Glomerular visceral epithelial cell (primary cell): ENCODE results near the gene ANKRD33B.
A peak's percentile ranks its signal among the peaks of the same experiment; 100 is the strongest.
"Not testable (repeated sequence)": the region's sequence is repeated elsewhere in the genome, so short reads cannot be mapped to it uniquely, and the experiment has no call there.

Experiments used
- DNase-seq: peaks from one replicate; pipeline ENCODE4 v3.0.0-alpha.2; 2016; ENCODE audit errors: extremely low spot score

ANKRD33B gene

DNA sequence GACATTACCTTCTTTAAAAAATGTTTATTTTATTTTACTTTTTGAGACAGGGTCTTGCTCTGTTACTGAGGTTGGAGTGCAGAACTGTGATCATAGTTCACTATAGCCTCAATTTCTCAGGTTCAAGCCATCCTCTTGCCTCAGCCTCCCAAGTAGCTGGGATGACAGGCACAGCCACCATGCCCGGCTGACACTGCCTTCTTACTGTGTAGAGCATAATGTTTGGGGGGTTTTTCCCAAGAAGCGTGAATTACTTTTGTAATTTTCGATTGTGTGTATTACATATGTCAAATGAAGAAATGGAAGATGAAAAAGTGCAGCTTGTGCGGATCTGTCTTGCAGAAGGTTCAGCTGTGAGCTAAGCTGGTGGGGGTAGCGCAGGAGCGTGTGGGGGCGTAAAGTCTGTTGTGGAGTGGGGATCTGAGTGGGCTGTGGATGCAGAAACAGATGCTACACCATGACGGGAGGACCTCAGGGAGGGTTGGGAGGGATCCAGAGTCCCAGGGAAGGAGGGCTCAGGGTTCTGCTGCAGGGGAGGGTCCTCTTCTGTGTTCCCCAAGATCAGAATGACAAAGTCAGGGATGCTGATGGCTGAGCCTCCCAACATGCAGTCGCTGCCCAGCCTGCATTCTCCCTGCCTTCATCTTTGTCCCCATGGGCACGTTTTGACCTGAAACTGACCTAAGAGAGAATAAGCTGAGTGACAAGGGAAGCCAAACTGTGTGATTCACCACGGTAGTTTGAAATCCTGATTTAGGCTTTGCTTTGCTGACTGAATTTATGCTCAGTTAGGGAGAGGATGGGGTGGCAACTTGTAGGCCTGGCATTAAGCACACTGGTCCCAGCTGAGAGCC is 6.8 kb upstream of the ANKRD33B start:
- DNase-seq: no peak

DNA sequence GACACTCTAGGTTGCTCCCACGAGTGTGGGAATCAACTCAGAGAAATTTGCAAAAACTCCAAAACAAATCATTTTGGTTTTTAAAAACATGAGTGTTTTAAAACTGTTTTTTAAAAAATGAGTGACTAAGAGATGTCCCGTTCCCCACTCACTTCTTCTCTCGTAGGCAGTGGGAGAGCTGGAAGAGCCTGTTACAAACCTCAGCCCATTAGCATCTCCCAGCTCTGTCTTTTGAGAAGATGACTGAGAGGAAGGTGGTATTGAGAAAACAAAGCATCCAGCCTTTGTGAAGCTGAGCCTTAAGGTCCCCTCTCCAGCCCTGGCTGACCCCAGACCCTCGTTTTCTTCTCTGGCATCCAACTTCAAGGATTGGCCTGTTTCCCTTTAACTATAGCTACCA is 4.7 kb upstream of the ANKRD33B start:
- DNase-seq: no peak

DNA sequence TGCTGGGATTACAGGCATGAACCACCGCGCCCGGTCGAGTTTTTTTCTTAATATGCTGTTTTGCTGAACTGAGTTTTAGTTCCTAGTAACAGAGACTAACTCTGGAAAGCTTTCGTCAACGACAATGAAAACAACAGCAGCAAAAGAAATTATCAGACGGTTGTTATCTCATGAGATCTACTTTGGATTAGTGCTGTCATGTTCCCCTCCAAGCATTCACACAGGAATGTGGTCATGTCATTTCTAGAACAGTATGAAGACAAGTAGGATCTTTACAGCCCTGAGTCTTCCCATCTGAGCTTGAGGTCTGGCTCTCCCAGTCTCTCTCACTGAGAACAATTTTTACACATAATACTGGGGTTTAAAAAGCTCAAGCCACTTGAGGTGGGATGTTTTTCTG is 4.0 kb upstream of the ANKRD33B start:
- DNase-seq: no peak

DNA sequence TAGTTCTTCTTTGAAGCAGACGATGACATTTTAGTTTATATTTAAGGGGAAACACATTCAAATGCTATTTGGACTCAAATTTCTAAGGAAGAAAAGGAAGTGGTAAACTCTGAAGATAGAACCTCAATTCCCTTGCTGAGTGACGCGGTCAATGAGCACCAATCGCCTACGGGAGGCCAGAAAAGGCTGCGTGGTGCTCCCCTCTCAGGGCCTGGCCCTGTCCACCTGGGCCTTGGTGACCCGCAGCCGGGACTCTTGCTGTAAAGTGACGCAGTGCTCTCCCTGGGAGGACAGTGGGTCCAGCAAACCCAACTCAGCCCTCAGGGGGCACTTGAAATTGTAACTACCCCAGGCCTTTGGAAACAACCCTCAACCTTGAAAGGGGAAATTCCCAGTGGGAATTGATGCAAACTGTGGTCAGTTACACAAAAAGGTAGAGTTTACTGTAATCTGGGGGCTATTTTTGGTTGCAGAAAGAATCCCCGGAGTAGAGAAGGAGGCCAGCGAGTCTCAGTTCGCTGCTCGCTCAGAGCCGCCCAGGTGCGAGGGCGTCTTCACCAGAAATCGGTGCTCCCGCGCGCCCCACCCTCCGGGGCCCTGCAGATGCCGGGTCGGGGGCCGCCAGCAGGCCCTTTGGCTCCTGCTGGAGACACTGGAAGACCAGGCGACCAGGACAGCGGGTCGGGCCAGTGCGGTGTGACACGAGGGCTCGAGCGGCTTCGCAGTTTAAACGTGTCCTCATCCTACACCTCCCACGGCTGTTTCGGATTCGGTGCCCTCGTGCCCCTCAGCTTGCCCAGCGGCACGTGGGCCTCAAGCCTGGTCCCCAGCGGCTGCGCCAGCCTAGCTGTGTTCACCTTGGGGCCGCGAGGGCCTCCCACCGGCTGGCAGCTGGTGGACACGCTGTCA is 1.4 kb upstream of the ANKRD33B start:
- peak; percentile 22 for DNase-seq

DNA sequence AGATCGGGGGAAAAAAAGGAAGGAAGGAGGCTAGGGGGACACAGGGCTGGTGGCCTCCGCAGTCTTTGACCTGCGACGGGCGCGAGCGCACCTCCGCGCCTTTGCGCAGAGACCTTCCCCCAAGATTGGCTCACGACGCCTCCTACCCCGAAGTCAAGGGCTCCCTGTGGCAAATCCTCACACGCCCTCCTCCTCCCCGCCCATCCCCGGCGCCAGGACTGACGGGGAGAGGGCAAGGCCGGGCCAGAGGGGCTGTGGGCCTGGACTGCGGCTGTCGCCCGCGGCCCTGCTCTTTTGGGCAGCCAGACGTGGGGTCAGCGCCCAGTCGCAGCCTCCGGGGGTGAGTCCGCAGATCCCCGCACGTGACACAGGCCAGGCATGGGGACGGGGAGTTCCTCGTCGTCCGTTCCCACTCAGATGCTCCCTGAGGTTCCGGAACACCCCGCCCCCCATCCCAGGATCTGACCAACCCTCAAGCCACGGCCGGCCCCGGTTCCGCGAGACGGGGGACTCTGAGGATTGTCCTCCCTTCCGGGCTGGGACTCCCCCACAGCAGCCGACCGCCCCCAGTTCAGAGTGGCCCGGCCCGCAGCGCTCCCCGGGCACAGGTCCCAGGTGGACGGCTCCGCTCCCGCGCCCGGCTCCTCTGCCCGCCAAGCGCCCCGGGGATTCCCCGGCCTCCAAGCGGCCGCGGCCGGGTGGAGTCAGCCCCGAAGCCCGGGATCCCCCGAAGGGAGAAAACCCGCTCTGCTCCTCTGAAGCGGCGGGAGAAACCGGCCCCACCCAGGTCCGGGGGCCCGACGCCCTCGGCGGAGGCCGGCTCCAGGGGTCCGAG is 543 bp upstream of the ANKRD33B start:
- DNase-seq: no peak

DNA sequence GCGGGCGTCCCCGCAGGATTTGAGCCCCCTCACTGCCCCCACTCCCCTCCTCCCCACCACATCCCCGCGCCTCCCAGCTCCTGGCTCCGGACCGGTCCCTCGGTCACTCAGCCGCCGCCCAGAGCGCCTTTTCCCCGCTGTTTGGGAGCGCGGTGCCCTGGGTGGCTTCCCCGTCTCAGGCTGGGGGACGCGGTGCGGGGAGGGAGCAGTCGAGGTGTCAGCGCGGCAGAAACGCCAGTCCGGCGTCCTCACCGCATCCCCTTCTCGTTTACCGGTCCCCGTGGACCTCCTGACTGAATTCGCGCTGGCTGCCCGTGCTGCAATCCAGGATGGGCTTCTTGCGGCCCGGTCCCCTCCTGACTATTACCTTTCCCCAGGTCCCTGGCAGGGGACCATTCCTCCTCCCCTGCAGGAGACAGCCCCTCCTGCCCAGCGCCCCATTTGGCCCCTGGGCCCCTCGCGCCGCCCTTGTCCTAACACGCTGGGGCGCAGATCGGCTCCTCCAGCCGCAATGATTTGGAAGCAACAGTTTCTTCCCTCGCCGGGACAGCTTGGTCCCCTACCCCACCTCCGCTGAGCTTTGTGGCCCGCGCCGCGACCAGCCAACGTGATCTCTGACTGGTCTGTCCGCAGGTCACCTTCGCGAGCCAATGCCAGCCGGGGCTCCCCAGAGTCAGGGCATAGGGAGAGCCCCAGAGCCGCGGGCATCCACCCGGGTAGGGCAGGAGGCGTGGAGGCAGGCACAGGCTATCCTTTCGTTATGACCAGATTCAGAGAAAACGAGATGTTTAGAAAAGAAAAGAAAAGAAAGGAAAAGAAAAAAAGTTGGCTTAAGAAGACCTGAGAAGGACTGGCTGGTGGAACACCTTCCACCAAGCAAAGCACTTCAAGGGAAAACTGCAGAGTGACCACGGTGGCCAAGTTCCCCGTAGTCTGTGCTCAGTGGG is 1.2 kb downstream of the ANKRD33B start:
- peak; percentile 22 for DNase-seq

DNA sequence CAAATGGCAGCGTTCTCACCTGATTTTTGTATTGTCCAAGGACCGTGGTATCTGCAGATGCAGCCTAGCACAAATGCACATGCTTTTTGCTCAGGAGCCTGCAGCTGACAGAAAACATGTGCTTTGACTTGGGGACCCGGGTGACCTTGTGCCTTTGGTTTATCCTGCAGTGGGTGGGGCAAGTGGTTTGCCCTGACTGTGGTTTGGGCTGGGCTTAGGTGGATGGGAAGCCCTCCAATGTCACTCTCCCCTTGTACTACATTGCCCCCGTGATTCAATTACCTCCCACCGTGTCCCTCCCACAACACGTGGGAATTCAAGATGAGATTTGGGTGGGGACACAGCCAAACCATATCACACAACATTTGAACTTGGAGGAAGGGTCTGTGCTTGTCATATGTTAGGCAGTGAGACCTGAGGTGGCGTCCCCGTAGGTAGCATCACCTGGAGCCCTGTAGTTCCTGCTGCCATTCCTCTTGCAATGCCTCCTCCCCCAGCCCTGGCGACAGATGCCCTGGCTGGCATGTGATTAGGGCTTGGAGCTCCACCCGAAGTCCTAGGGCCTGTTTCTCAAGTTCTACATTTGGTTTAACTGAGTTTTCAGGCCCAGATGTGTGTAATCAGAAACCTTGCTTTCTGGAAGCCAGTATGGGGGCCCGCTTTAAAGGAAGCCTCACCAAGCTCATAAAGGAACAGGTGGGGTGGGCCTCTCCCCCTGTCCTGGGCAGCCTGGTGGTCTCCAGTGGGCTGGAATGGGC is 2.1 kb downstream of the ANKRD33B start:
- DNase-seq: peak; percentile 28

DNA sequence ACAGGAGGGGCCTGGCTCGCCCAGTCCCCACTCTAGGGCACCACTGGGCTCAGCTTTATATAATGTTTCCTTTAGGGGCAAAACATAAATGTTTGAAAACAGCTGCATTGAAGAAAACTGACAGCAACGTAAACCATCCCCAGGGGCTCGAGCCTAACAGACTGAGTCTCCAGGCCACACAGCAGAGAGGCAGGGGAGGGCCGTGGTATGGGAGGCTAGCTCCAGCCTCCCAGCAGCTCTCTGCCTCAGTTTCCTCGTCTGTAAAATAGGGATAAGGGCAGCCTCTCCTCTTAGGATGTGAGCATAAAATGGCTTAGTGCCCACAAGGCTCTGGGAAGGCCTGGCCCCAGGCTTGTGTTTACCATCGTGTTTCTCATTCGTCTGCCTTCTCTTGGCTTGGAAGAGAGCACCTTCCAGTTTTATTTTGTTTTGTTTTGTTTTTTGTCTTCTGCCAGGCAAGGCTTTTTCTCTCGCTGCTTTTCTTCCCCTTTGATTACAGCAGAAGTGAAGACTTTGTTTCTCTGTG is 2.7 kb downstream of the ANKRD33B start:
- no peak for DNase-seq

DNA sequence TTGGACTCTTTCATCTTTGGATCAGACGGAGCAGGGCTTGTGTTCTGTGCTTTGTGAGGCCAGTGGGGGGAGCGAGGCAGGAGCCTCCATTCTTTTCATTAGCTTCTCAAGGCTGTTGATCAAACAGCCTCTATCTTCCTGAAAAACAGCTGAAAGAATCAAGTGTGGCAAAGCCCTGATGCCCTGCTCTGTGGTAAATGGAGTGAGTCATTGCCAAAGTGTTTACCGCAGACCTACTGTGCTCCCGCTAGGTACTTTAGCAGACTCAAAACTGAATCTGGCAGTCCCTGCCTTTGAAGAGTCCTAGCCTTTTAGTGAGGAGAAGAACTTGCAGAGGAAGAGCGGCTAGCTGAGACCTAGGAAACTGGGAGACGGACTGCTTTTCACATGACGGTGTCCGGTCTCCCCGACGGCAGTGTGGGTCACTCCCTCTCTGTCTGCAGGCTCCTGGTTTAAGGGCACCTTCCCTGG is 3.3 kb downstream of the ANKRD33B start:
- DNase-seq: peak; percentile 71

DNA sequence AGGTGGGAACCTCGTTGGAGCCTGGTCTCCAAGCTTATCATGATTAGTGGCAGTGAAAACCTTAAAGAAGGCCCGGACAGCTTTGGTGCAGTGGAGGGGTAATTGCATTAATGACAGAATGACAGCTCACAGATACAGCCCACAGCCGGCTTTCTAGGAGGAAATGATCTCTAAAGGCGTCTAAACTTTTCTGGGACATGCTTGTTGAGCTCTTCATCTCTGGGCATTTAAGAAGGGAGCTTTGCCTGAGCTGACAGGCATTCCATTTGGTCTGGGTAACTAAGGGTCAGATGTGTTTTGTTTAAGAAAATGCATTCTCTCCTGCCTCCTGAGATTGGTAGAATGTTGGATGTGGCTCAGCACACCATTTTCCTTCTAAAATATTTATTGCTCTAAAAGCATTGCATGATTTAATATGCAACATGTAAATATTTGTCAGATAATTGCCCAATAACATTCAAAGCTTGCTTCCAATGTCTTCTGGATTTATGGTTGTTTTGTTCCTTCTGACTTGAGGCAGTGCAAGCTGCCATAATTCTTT is 4.0 kb downstream of the ANKRD33B start:
- DNase-seq: no peak

DNA sequence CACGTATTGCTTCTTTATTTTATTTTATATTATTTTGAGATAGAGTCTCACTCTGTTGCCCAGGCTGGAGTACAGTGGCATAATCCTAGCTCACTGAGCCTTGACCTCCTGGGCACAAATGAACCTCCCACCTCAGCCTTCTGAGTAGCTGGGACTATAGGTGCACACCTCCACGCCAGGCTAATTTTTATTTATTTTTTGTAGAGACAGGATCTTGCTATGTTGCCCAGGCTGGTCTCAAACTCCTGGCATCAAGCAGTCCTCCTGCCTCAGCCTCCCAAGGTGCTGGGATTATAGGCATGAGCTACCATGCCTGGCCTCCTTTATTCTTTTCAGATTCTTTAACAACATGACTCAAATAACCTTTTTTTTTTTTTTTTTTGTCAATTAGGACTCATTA is 6.7 kb downstream of the ANKRD33B start:
- not testable (repeated sequence) for DNase-seq

DNA sequence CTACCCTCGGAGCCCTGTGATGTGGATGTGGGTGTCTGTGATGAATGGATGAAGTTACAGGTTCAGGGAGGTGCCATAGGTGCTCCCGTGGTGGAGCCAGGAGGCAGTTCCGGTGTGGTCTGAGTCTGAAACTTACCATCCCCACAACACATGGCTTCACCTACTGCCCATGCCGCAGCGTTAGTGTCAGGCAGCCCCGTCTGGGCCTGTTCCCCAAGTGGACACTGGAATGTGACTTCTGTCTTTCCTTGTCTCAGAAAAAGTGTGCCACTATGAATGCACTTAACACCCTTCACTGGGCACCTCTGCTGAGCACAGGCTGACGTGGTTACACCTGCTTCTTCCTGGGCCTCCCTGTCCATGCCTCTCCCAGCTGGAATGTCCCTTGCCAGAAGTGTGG is 8.6 kb downstream of the ANKRD33B start:
- no peak for DNase-seq

DNA sequence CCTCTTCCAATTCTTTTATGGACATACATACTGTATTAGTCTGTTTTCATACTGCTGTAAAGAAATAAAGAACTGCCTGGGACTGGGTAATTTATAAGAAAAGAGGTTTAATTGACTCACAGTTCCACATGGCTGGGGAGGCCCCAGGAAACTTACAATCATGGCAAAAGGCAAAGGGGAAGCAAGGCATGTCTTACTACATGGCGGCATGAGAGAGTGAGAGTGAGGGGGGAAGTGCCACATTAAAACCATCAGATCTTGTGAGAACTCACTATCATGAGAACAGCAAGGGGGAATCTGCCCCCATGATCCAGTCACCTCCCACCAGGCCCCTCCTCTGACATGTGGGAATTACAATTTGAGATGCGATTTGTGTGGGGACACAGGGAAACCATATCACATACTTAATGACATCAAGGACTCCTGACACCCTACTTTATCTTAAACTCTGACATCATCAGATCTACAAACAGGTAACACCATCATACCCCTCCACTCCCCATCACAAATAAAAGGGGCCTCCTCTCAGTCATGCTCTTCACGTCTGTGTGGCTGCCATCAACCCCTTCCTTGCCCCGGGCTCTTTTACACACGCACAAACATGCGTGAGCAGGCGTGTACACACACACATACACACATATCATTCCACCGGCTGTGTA is 9.7 kb downstream of the ANKRD33B start:
- DNase-seq: no peak

DNA sequence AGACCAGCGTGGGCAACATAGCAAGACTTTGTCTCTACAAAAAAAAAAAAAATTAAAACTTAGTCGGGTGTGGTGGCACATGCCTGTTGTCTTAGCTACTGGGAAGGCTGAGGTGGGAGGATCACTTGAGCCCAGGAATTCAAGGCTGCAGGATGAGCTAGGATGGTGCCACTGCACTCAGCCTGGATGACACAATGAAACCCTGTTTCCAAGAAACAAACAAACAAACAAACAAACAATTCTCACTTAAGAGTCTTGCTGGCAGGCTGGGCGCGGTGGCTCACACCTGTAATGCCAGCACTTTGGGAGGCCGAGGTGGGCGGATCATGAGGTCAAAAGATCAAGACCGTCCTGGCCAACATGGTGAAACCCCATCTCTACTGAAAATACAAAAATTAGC is 11.0 kb downstream of the ANKRD33B start:
- DNase-seq: not testable (repeated sequence)

DNA sequence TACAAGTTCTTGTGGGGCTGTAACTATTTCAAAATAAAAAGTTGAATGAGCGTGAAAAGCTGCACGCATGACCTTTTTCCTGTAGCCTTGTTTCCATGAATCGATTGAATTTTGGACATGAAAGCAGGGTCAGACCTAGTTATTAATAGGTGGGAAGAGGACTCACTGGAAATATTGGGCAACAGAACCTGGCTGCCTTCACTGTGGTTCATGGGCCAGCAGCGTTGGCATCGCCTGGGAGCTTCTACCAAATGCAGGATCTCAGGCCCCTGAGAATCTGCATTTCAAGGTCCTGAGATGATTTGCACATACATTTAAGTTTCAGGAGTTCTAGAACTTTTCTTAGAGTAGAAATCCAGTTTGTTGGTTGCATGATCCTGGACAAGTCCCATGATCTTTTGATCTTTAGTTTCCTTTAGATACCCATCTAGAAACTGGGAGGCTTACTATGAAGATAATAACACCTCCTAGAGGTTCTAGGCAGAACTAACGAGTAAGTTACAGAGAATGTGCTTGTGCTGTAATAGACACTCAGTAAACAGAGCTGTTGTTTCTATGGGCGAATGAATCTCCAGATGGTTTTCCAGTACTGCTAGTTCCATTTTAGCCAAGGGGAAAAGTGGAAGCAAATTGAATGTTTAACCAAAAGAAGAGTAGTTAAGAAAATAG is 12.4 kb downstream of the ANKRD33B start:
- DNase-seq: no peak

DNA sequence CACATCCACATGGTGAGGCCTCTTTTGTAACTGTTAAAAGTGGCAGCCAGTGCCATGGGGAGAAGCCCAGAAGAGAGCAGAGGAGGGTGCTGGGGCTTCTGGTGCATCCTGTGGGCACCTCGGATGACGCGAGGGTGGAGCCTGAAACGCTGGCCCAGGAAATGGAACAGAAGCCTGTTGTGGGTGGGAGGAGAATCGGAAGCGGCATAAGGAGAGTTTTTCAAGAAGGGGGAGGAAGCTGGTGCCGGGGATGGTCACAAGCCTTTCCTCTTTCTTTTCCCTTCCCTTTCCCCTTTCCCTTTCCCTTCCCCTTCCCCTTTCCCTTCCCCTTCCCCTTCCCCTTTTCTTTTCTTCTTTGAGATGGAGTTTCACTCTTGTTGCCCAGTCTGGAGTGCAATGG is 12.9 kb downstream of the ANKRD33B start:
- no peak for DNase-seq

DNA sequence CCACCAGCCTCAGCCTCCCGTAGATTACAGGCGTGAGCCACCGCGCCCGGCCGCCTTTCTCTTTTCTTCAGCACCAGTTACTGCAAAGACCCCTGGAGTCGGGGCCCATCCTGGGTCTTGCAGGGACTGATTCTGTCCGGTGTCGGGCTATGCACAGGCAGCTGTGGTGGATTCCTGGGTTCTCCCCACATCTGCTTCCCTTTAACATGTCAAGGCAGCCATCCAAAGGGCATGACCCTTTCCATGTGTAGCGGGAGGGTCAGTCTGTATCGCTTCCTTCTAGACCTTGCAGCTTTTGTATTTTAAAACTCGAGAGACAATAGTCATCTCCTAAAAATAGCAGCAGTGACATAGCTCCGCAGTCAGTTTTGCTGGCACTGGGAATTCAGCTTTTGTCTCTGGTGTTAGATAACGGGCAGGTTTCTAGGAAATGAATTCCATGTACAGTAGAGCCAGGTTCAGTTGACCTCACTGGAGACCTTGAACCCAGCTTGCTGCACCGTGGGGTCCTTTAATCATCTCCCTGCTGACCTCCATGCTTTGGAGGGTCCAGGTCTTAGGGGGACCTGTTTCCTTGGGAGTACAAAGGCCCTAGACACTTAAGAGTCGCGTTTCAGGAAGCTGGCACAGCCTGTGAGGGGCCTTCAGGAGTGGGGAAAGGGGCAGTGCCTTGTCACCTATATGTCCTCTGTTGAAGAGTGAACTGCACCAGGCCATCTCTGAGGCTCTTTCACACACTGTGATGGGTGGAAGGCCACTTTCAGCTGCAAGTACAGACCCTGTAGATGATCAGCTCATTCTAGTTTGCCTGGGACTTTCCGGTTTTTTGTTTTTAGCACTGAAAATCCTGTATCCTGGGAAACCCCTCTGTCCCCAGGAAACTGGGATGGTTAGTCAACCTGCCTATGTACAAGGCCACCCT is 13.8 kb downstream of the ANKRD33B start:
- DNase-seq: peak; percentile 63
